Cerebellar nuclear complex (tissue), 1 donor: ENCODE results near the gene C9orf43.
"Not testable (repeated sequence)": the region's sequence is repeated elsewhere in the genome, so short reads cannot be mapped to it uniquely, and the experiment has no call there.

Source experiments
- DNase-seq, 2 experiments: peaks; one replicate each; lab custom pipeline; 2025; lab: John Stamatoyannopoulos, UW

C9orf43 gene

GRCh38 chr9:113421726-113422125 is 11.2 kb downstream of the C9orf43 start:
- no peak for DNase-seq

- no peak for DNase-seq
These were observed 14.5 kb downstream of the C9orf43 start for GRCh38 chr9:113425072-113425471.

- DNase-seq = no peak
These were observed 16.2 kb downstream of the C9orf43 start for GRCh38 chr9:113426701-113427100.

GRCh38 chr9:113427629-113428028 is 17.1 kb downstream of the C9orf43 start:
- DNase-seq = no peak

GRCh38 chr9:113428062-113428615 is 17.6 kb downstream of the C9orf43 start:
- no peak for DNase-seq

GRCh38 chr9:113431191-113431590 is 20.6 kb downstream of the C9orf43 start:
- DNase-seq = no peak

GRCh38 chr9:113436728-113437515 is 26.4 kb downstream of the C9orf43 start:
- no peak for DNase-seq

GRCh38 chr9:113437716-113438115 is 27.2 kb downstream of the C9orf43 start:
- not testable (repeated sequence) for DNase-seq

- no peak for DNase-seq
These were observed 34.2 kb downstream of the C9orf43 start for GRCh38 chr9:113444736-113445135.

- DNase-seq = peak in 1 of 2 experiments; percentile 18
These were observed 35.8 kb downstream of the C9orf43 start for GRCh38 chr9:113446323-113446740.

GRCh38 chr9:113449376-113449775 is 38.8 kb downstream of the C9orf43 start:
- DNase-seq = no peak

GRCh38 chr9:113452113-113452605 is 41.6 kb downstream of the C9orf43 start:
- DNase-seq = no peak

GRCh38 chr9:113454914-113455761 is 44.6 kb downstream of the C9orf43 start:
- no peak for DNase-seq

GRCh38 chr9:113456235-113456634 is 45.7 kb downstream of the C9orf43 start:
- DNase-seq = no peak

- DNase-seq = no peak
These were observed 50.7 kb downstream of the C9orf43 start for GRCh38 chr9:113461285-113461684.

GRCh38 chr9:113461943-113462342 is 51.4 kb downstream of the C9orf43 start:
- DNase-seq = no peak

- DNase-seq = no peak
These were observed 52.3 kb downstream of the C9orf43 start for GRCh38 chr9:113462781-113463286.

- no peak for DNase-seq
These were observed 53.1 kb downstream of the C9orf43 start, which contains the start of gene RGS3 for GRCh38 chr9:113463418-113464285. Gene RGS3, plus strand, starts transcription at chr9:113463727. Its CDS starts 76 bp downstream, at chr9:113463803.

GRCh38 chr9:113464286-113464660 is 53.7 kb downstream of the C9orf43 start:
- no peak for DNase-seq

GRCh38 chr9:113465599-113466140 is 55.1 kb downstream of the C9orf43 start:
- DNase-seq = no peak

- no peak for DNase-seq
These were observed 56.6 kb downstream of the C9orf43 start for GRCh38 chr9:113467183-113467582.
